ENCODE data around the gene PPM1H.
"Not testable (repeated sequence)": the region's sequence is repeated elsewhere in the genome, so short reads cannot be mapped to it uniquely, and the experiment has no call there.

Gene PPM1H

GRCh38 chr12:62943779-62944395, 8.9 kb upstream of the PPM1H start:
- no peak for DNase-seq

GRCh38 chr12:62942316-62942715, 7.4 kb upstream of the PPM1H start:
- DNase-seq = not testable (repeated sequence)

GRCh38 chr12:62934239-62934798, 631 bp downstream of the PPM1H start:
- peak in 45 of 56 donors; percentile 15 to 81 (median 61) for DNase-seq

GRCh38 chr12:62933602-62934238, 1.2 kb downstream of the PPM1H start:
- peak in 24 of 56 donors; percentile 12 to 81 (median 54) for DNase-seq

GRCh38 chr12:62933220-62933601, 1.7 kb downstream of the PPM1H start:
- DNase-seq = peak in 54 of 56 donors; percentile 25 to 87 (median 70)

- no peak for DNase-seq
Measured at GRCh38 chr12:62931477-62931876, 3.5 kb downstream of the PPM1H start.

GRCh38 chr12:62930546-62931425, 4.2 kb downstream of the PPM1H start:
- DNase-seq = no peak

GRCh38 chr12:62928632-62929031, 6.3 kb downstream of the PPM1H start:
- DNase-seq = no peak

- no peak for DNase-seq
Measured at GRCh38 chr12:62925680-62926079, 9.3 kb downstream of the PPM1H start.

- no peak for DNase-seq
Measured at GRCh38 chr12:62924084-62924483, 10.9 kb downstream of the PPM1H start.

- peak in 22 of 56 donors; percentile 3 to 75 (median 22) for DNase-seq
Measured at GRCh38 chr12:62922539-62922938, 12.4 kb downstream of the PPM1H start.

GRCh38 chr12:62919838-62920237, 15.1 kb downstream of the PPM1H start:
- peak in 35 of 56 donors; percentile 7 to 80 (median 38) for DNase-seq

- DNase-seq = no peak
Measured at GRCh38 chr12:62917926-62918325, 17.0 kb downstream of the PPM1H start.

GRCh38 chr12:62916632-62917425, 18.1 kb downstream of the PPM1H start:
- no peak for DNase-seq

- DNase-seq = peak in 2 of 56 donors; percentile 11 to 12
Measured at GRCh38 chr12:62915204-62915529, 19.8 kb downstream of the PPM1H start.

GRCh38 chr12:62914443-62915203, 20.3 kb downstream of the PPM1H start:
- no peak for DNase-seq

GRCh38 chr12:62913380-62913779, 21.6 kb downstream of the PPM1H start:
- no peak for DNase-seq

- DNase-seq = no peak
Measured at GRCh38 chr12:62912644-62913043, 22.3 kb downstream of the PPM1H start.

GRCh38 chr12:62911286-62911685, 23.7 kb downstream of the PPM1H start:
- DNase-seq = no peak

- no peak for DNase-seq
Measured at GRCh38 chr12:62910549-62911169, 24.3 kb downstream of the PPM1H start.
